ENCODE results near the gene QSOX2.

Gene QSOX2

DNA sequence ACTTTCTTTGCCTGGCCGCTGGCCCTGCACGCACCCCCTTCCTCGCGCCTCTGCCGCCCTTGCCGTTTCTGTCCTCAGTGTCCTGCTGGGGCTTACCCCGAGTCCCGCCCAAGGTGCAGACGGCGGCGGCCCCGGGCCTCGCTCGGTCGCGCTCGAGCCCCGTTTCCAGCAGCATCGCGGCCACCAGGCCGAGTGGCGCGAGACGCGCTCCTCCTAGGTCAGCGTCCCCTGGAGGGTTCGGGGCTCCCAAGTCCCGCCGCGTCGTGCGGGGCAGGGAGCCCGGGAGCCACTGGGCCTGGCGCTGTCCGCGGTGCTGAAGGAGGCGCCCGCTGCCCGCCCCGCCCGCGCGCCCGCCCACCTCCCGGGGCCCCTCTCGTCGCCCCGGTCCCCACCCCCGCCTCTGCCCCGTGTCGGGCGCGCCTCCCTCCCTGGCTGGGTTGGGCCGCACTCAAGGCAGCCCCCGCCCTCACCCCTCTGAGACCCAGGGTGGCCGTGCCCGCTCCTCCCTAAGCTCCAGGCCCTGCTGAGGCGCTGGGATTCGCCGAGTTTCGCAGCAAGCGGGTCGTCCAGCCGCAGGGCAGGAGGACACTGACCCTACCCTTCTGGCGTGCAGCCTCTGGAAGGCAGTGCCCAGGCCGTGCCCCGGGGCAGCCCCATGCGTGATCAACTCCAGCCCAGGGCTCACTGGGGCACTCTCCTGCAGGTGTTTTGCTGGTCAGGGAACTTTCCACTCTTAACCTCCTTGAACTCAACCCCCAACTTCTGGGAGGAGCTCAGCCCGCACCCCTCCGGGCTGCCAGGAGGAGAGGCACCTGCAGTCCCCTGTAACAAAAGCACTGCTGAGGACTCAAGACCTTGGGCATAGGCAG, 40.5 kb downstream of the QSOX2 start, which contains the start of gene LHX3:
TSS of gene LHX3 (minus strand) at position 291 of the 869 bp plus-strand sequence. CDS start at position 175, 116 bp downstream.
- DNase-seq: no peak

DNA sequence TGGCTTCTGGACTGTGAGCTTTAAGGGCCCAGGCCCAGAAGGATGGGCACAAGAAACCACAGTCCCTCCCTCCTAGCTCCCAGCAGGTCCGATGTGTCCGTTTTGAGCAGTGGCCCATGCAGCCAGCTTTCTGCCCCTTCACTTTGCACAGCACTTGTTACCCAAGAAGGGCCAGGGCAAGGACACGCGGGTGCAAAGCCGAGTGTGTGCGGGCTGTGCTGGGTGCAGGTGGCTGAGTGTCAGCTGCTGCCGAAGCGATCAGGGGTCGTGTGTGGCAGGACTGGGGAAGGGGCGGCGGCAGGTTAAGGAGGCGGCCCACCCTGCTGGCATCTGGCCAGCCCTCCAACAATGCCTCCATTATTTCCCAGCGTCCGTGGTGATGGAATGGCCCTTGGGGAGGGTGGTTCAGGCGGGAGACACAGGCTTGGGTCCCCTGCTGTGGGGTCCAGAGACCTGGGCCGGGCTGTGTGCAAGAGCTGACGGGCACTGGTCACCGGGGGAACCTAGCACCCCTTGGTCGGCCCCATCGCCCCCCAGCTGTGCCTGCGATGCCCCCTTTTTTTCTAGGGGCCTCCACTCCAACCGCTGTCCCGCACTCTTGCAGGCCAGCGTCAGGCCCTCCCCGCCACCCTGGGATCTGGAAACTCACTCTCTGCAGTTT, 41.3 kb downstream of the QSOX2 start:
- no peak for DNase-seq

DNA sequence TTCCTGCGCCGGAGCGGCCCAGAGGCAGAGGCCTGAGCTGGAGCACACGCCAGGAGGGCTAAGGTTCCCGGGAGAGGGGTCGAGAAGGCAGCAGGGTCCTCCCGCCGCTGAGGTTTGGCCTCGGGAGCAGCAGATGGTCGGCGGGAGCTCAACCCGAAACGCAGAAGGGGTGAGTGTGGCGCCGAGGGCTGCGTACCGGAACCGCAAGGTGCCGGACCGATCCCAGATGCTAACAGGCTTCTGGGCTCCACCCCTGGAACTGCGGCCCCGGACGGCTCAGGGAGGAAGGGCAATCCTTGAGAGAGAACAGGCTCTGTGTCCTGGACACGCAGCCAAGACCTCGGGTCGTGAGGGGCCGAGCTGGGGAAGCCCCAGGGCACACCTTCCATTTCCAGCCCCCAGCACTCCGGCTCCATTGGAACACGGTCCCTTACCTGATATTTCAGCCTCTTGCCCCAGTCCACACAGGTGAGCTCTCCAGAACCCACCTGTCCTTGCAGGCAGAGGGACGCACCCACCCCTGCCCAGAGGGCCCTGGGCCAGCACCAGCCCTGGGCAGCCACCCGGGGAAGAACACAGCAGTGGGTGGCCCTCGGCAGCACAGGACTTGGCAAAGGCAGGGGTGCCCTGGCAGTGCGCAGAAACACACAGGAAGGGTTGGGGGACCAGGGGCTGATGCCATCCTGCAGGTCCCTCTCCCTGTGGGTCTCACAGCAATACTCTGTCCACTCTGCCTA, 42.0 kb downstream of the QSOX2 start:
- DNase-seq: no peak

DNA sequence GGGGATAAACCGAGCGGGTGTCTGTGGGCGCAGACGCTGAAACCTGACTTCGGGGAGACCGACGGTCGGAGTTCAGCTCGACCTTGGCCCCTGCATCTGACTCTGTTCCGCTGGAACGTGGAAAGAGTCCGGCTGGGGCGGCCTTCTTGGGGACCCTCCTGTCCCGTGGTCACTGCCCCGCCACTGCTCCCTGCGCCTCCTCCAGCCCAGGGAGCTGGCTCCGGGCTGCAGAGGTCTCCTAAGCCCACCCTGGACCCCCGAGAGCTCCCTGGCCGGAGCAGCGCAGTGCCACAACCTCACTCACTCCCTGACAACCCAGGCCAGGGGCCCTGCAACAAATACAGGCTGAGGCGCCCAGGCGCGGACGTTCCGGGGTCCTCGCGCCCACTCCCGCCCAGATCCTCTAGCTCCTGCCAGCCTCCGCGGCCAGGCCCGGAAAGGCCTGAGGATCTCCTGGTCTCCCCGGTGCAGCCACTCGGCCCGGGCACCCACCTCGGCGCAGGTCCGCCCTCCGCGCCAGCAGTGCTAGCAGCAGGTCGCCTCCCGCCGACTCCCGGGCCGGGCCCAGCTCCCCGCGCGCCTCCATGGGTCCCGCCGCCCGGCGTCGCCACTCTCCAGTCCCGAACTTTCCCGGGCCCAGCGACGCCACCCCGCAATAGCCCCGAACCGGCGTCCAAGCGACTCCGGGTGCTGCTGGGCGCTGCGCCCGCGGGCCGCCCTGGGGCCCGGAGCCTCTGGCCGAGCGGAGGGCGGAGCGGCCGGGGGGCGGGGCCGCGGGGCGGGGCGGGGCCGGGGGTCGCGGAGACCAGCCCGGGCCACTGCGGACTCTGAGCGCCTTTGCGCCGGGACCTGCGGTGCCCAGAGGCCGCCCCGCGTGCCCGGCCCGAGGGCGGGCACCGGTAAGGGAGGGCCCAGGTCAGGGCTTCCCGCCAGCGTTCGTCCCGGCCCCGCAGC, 42.9 kb downstream of the QSOX2 start:
- DNase-seq: no peak

DNA sequence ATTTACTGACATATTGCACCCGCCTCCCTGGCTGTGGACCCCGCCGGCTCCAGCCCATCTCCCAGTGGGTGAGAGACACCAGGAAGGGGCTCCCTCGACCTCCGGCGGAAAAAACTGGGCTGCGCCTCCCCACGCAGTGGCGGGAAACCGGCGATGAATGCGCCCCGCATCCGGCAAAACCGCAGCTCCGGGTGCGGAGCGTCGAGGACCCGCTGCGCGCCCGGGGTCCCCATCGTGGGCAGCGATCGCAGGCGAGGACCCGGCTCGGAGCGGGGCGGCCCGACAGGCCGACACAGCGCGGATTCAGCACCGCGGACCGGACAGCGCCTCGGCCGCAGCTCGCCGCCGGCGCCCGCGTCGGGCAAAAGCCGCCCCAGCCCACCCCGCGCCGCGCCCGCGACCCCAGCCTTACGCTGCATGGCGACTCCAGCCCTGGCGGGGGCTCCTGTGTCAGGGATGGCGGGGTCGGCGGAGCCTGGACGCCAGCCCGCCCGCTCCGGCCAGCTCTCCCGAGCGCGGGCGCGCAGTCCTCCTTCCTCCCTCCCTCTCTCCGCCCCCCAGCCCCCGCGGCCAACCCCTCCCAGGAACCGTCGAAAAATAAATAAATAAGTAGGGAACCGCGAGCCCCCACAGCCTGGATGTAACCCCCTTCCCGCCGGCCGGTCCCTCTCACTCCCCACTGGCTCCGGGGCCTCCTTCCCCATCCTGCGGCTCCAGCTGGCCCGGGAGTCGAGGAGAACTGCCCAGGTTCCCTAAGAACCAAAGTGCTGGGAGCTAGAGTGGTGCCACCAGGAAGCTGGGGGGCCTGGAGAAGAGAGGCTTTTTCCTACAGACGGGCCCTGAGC, 43.8 kb downstream of the QSOX2 start:
- DNase-seq: no peak

DNA sequence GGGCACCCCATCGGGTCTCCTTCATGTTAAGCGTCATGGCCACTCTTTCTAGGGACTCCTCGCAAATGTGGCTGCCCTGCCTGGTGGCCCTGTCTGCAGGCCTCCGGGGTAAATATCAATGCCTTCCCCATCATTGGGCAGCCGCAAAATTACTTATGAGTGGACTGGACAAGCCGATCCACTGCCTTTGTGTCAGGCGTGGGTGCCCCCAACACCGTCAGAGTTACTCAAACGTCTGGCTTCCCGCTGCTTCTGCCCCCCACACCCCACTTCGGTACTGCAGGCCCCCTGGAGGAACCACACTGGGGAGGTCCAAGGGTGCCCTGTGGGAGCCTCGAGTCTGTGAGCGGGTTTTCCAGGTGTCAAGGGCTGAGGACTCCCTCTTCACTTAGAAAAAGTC, 44.4 kb downstream of the QSOX2 start:
- no peak for DNase-seq

DNA sequence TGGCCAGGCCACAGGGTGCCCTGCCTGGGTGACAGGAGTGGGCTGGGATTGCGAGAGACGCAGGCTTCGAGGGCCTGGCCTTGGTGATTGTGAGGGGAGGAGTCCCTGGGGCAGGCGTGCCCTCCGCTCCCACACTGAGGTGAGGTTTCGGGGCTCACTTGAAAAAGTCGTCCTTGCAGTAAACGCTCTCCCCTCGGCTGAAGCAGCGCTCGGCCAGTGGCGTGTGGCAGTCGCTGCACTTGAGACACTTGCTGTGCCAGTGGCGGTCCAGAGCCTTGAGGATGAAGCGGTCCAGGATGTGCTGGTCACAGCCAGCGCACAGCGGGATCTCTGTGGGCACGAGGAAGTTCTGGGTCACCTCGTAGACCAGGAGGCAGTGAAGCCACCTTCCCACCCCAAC, 45.2 kb downstream of the QSOX2 start:
- DNase-seq: no peak

DNA sequence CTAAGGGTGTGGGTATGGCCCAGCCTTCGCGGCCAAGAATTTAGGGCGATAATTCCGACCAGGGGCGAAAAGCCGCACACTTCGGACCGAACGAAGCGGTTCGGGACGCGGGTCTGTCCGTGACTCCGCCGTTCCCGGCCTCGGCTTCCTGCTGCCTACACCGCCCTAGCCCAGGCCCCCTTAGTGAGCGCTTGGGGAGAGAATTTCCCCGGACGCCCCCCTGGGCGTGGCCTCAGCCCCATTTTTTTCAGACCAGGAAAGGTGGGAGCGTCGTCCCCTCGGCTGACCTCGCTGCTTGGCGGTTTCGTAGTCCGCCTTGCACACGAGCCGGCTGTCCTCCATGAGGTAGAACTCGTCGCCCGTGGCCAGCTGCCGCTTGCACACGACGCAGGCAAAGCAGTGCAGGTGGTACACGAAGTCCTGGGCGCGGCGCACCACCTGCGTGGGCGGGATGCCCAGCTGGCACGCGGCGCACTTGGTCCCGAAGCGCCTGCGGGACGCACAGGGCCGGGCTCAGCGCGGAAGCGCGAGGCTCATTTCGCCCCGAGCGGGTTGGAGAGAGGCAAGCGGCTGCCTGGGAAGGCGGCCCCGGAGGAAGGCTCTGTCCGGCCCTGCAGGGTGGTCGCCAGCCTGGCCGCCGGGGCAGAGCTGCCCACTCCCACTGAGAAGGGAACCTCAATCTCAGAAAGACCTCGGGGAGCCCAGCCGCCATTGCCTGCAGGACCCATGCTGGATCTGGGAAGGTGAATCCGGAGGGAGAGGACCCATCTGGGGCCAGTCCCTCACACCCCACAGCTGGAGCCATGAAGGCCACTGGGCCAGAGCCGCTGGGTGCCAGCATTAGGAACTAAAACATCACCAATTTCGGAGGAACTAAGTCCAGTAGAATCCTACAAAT, 46.0 kb downstream of the QSOX2 start:
- DNase-seq: no peak

DNA sequence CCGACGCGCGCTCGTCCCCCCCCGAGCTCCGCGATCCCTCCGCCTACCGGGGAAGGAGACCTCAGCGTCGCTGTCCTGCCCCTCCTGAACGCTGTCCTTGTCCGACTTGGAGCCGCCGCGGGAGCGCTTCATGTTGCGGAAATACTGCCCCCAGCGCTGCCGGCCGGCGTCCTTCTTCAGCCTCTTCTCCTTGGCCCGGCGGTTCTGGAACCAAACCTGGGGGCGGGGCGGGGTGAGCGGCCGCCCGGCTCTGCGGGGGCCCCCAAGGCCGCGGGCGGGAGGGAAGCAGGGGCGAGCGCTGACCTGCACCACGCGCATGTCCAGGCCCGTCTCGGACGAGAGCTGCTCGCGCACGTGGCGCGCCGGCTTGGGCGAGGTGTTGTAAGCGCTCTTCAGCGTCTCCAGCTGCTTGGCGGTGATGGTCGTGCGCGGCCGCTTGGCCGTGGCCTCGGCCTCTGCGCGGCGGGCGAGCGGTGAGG, 47.0 kb downstream of the QSOX2 start:
- DNase-seq: no peak

DNA sequence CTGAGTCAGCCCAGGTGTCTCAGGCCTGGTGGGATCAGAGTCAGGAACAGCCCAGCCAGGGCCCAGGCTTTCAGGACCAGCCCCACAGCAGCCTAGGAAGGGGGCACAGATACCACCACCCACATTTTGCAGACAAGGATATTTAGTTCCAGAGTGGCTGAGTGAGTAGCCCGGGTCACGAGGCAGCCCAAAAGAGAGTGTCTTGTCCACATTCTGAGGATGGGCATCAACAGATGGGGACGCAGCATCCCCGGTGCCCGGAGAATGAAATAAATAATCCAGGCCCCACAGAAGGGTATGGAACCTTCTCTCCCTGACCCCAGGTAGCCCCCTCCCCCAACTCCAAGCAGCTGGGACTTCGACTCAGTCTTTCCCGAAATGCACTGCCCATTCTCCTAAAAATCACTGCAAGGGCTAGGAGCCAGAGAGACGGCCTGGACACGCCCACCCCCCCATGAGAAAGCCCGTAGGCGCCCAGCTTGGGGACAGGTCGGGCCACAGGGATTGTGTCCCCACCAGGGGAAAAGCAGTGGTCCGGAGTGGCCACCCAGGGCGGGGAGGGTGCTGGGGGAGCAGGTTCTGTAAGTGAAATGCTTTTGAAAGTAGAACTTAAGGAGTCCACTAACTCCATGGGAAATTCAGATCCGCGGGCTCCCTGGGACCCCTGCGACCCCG, 47.5 kb downstream of the QSOX2 start:
- no peak for DNase-seq

DNA sequence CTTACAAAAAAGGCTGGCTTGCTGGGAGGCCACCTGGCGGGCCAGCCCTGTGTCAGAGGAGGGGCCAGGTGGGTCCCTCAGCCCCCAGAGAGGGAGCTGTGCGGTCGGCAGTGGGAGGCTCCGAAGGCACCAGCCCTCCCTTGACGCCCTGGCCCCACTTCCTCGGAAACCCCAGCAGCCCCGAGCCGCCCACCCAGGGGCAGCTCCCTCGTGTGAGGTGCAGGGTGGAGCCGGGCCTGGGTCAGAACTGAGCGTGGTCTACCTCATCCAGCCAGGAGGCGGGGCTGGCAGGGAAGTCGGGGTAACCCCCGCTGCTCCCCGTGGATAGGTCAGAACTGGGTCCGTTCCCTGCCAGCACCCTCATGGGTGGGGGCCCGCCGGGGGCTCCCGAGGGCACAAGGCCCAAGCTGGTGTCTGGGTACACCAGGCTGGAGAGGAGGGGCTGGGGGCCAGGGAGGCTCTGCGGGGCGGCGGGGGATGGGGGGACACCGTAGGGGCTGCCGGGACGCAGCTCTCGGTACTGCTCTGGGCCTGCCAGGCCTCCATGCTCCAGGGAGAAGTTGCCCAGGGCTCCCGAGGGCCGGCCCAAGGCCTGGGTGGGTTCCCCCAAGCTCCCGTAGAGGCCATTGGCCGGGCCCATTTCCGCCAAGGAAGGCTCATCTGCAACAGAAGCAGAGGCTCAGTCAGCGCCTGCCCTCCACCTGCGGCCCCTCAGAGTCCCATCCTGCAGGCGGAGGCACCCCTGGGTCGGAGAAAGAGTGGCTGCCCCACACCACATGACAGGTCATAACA, 48.3 kb downstream of the QSOX2 start:
- DNase-seq: no peak

DNA sequence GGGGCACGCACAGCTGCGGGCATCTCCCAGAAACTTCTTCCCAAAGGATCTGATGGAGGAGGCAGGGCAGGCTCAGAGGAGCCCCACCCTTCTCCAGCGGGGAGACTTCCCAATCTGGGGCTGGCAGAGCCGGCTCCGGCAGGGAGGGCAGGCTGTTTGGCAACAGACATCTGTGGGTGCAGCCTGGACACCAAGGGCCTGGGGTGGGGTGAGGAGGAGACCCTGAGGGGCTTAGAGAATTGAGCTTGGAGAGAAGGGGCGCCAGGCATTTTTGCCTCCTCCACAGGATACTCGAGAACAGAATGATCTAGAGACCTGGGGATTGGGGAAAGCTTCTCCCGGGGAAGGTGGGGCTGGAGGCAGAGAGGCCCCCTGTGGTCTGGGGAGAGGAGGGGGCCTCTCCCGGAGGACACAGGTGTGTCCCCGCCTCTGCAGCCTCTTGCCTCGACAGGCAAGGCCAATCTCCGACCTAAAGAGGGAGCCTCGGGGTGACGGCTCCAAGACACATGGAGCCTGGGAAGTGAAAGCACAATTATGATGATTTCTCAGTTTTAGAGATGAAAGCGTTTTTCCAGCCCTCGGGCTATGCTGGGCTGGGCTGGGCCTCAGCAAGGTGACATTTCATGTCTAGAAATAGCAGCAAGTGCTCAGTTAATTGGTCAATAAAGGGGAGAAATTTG, 49.1 kb downstream of the QSOX2 start:
- no peak for DNase-seq

DNA sequence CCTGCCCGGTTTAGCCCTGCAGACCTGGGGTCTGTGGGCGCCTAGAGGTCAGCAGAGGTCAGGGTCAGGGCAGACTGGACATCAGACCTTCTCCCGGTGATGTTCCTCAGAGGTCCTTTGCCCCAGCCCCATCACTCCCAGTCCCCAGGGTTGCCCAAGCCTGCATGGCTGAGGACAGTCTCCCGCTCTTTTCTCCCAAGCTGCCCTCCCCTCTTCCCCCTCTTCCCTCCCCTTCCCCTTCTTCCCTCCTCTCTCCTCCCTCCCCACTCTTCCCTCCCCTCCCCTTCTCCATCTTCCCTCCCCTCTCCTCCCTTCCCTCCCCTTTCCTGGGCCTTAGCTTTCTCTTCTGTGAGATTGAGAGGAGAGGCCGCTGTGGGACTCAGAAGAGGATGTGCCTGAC, 51.1 kb downstream of the QSOX2 start:
- no peak for DNase-seq

DNA sequence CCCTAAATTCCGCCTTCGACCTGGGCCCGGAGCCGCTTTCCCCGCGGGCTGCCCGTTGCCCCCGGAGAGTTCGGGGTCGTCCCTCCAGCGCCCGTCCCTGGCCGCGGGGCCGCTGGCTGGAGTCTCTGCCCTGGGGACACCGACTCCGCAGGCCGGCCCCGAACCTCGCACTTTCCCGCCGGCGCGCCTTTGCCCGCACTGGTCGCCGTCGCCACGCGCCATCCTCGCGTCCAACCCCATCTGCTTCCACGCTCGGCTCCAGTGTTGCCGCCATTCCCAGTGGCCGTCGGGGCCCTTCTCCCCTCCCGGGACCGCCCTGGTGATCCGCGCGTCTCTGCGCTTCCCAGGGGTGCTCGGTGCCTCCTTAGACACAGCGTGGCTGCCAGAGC, 51.7 kb downstream of the QSOX2 start:
- no peak for DNase-seq

DNA sequence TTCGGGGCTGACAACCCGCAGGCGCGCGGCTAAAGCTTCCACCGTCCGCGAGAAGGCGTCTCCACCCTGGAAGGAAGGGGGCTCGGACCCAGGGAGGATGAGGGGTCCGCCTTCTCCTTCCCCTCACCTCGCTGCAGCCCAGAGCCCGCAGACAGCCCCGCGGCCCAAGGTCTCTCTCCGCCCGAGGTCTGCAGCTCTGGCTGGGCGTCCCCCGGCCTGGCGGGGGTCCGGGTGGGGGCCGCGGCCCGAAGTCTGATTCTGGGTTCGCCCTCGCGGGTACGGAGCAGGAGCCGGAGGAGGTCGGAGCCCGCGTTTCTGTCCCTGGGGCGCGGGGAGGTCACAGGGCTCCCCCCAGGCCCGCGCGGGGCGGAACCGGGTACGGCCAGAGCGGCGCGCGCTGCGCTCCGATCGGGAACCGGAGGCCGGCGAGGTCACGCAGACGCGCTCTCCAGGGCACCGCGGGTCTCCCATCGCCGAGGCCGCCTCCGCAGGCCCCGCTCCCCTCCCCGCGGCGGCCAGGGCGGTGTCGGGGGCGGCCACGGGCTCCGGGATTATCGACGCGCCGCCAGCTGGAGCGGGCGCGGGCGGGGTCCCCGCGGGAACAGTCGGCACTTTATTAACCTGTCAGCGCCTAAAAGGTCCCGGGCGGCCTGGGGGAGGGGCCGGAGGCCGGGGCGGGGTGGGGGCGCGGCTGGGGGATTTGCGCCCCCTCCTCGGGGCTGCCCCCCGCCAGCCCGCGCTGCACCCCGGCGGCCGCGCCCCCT, 52.3 kb downstream of the QSOX2 start:
- no peak for DNase-seq

Measured in anterior cingulate cortex (tissue), 58 donors.